Esophagus squamous epithelium (tissue), 4 donors: ENCODE results near the gene CPED1.

ENCODE experiments used
- CTCF ChIP-seq, 6 experiments: fragments of 450-650 bp in 4 of 6; fragments of 200-600 bp in 2 of 6; sonication (generic) in 2 of 6; IDR thresholded peaks; one replicate each; pipeline ENCODE4 v1.5.1; 2016 to 2019; ENCODE audit warnings: antibody characterized with exemption in 6 of 6, mild to moderate bottlenecking in 4 of 6, moderate library complexity in 4 of 6
- POLR2A ChIP-seq, 4 donors: fragments of 450-650 bp; IDR thresholded peaks; one replicate each; pipeline ENCODE4 v1.6.1; 2017; ENCODE audit warnings: antibody characterized with exemption in 4 of 4, mild to moderate bottlenecking in 4 of 4, moderate library complexity in 3 of 4

GRCh38 chr7:121119047-121119446, 130.5 kb downstream of the CPED1 start:
- TF ChIP-seq CTCF (IDR thresholded peaks at IDR 0.05) (no peak), POLR2A (IDR thresholded peaks at IDR 0.05) (no peak)
